Measurements from ENCODE around the gene MLN.

Gene MLN

GRCh38 chr6:33746651-33747100, 57.1 kb downstream of the MLN start, which contains the start of gene IP6K3:
Gene IP6K3, minus strand, starts transcription at chr6:33746905. Its CDS starts 11,429 bp downstream, at chr6:33735476.
- TF ChIP-seq ESRRG (CRISPR knock-in tag; IDR thresholded peaks at IDR 0.05) = no peak
- TF ChIP-seq TOX (CRISPR knock-in tag; IDR thresholded peaks at IDR 0.05; ENCODE audit: borderline replicate concordance) = no peak
- no peak for TF ChIP-seq RARB (CRISPR knock-in tag; IDR thresholded peaks at IDR 0.05)
- TF ChIP-seq PATZ1 (CRISPR knock-in tag; IDR thresholded peaks at IDR 0.05; ENCODE audit: borderline replicate concordance) = no peak
- no peak for TF ChIP-seq SNAI2 (CRISPR knock-in tag; IDR thresholded peaks at IDR 0.05)
- no peak for TF ChIP-seq CREB5 (CRISPR knock-in tag; IDR thresholded peaks at IDR 0.05; ENCODE audit: low read depth)
- no peak for TF ChIP-seq CSRNP3 (CRISPR knock-in tag; IDR thresholded peaks at IDR 0.05)
- TF ChIP-seq ZNF8 (CRISPR knock-in tag; IDR thresholded peaks at IDR 0.05) = no peak
- no peak for TF ChIP-seq ISL1 (CRISPR knock-in tag; IDR thresholded peaks at IDR 0.05)
- no peak for TF ChIP-seq ZNF565 (CRISPR knock-in tag; conservative IDR thresholded peaks at IDR 0.05; ENCODE audit: low read depth)
- TF ChIP-seq GLIS3 (CRISPR knock-in tag; IDR thresholded peaks at IDR 0.05) = no peak
- no peak for TF ChIP-seq PPARA (CRISPR knock-in tag; IDR thresholded peaks at IDR 0.05; ENCODE audit: borderline replicate concordance)
- TF ChIP-seq ZC3H10 (CRISPR knock-in tag; IDR thresholded peaks at IDR 0.05) = no peak
- no peak for TF ChIP-seq ZFP30 (CRISPR knock-in tag; IDR thresholded peaks at IDR 0.05)

GRCh38 chr6:33746036-33746600, 57.7 kb downstream of the MLN start:
- ATAC-seq = peak; percentile 41
- TF ChIP-seq CREB5 (CRISPR knock-in tag; IDR thresholded peaks at IDR 0.05; ENCODE audit: low read depth) (no peak), ESRRG (CRISPR knock-in tag; IDR thresholded peaks at IDR 0.05) (no peak), ZNF565 (CRISPR knock-in tag; conservative IDR thresholded peaks at IDR 0.05; ENCODE audit: low read depth) (no peak), BACH2 (CRISPR knock-in tag; IDR thresholded peaks at IDR 0.05; ENCODE audit: borderline replicate concordance) (no peak), ZC3H10 (CRISPR knock-in tag; IDR thresholded peaks at IDR 0.05) (no peak), SNAI2 (CRISPR knock-in tag; IDR thresholded peaks at IDR 0.05) (no peak), CSDC2 (CRISPR knock-in tag; IDR thresholded peaks at IDR 0.05) (no peak), ZNF70 (CRISPR knock-in tag; IDR thresholded peaks at IDR 0.05) (no peak), OSR1 (CRISPR knock-in tag; IDR thresholded peaks at IDR 0.05) (no peak), ZFP30 (CRISPR knock-in tag; IDR thresholded peaks at IDR 0.05) (no peak), ARNTL (CRISPR knock-in tag; IDR thresholded peaks at IDR 0.05; ENCODE audit: borderline replicate concordance, low read depth) (no peak), TCF4 (CRISPR knock-in tag; IDR thresholded peaks at IDR 0.05; ENCODE audit: borderline replicate concordance) (no peak), CSRNP3 (CRISPR knock-in tag; IDR thresholded peaks at IDR 0.05) (no peak), TOX (CRISPR knock-in tag; IDR thresholded peaks at IDR 0.05; ENCODE audit: borderline replicate concordance) (no peak), RARB (CRISPR knock-in tag; IDR thresholded peaks at IDR 0.05) (no peak), GLIS3 (CRISPR knock-in tag; IDR thresholded peaks at IDR 0.05) (no peak), ZFP3 (CRISPR knock-in tag; IDR thresholded peaks at IDR 0.05) (no peak), PPARA (CRISPR knock-in tag; IDR thresholded peaks at IDR 0.05; ENCODE audit: borderline replicate concordance) (no peak)

More at GRCh38 chr6:33746651-33747100, 57.1 kb downstream of the MLN start, which contains the start of gene IP6K3:
- ATAC-seq = peak; percentile 6; the same call in 1 of the 3 replicates

- no peak for ATAC-seq
- TF ChIP-seq POU6F1 (CRISPR knock-in tag; IDR thresholded peaks at IDR 0.05; ENCODE audit: borderline replicate concordance, low read depth) (no peak), CSRNP3 (CRISPR knock-in tag; IDR thresholded peaks at IDR 0.05) (no peak), ESRRG (CRISPR knock-in tag; IDR thresholded peaks at IDR 0.05) (no peak), ZFP3 (CRISPR knock-in tag; IDR thresholded peaks at IDR 0.05) (no peak), SNAI2 (CRISPR knock-in tag; IDR thresholded peaks at IDR 0.05) (no peak)
Observed at GRCh38 chr6:33745548-33745947, 58.3 kb downstream of the MLN start.
